NCI-H2171 treated with DMSO at 0.1 percent for 48 hours (cell line): ENCODE measurements around the gene AGGF1.
A peak's percentile ranks its signal among the peaks of the same experiment; 100 is the strongest.
"Not testable (repeated sequence)": the region's sequence is repeated elsewhere in the genome, so short reads cannot be mapped to it uniquely, and the experiment has no call there.

Experiments used
- DNase-seq: peaks from one replicate; lab custom pipeline; 2025; lab: John Stamatoyannopoulos, UW

The AGGF1 gene

GRCh38 chr5:77028631-77029375 lies 1.4 kb upstream of the AGGF1 start:
- DNase-seq = no peak

- DNase-seq = no peak
Observed at GRCh38 chr5:77029376-77029885, 773 bp upstream of the AGGF1 start.

GRCh38 chr5:77031891-77032290 lies 1.7 kb downstream of the AGGF1 start:
- DNase-seq = no peak

- DNase-seq = no peak
Observed at GRCh38 chr5:77032635-77033034, 2.4 kb downstream of the AGGF1 start.

GRCh38 chr5:77033338-77033737 lies 3.1 kb downstream of the AGGF1 start:
- no peak for DNase-seq

- DNase-seq = no peak
Observed at GRCh38 chr5:77035950-77036349, 5.7 kb downstream of the AGGF1 start.

GRCh38 chr5:77046416-77047073 lies 16.3 kb downstream of the AGGF1 start:
- no peak for DNase-seq

GRCh38 chr5:77064040-77064439 lies 33.8 kb downstream of the AGGF1 start:
- DNase-seq = peak; percentile 4

- DNase-seq = no peak
Observed at GRCh38 chr5:77065256-77065655, 35.1 kb downstream of the AGGF1 start.

- DNase-seq = no peak
Observed at GRCh38 chr5:77066184-77066583, 36.0 kb downstream of the AGGF1 start.

GRCh38 chr5:77066823-77067442 lies 36.7 kb downstream of the AGGF1 start:
- no peak for DNase-seq

- DNase-seq = no peak
Observed at GRCh38 chr5:77073667-77074066, 43.5 kb downstream of the AGGF1 start.

GRCh38 chr5:77074745-77075144 lies 44.5 kb downstream of the AGGF1 start:
- no peak for DNase-seq

GRCh38 chr5:77076961-77077828 lies 47.0 kb downstream of the AGGF1 start:
- DNase-seq = no peak

GRCh38 chr5:77077829-77078176 lies 47.6 kb downstream of the AGGF1 start:
- DNase-seq = no peak

- not testable (repeated sequence) for DNase-seq
Observed at GRCh38 chr5:77080479-77080878, 50.3 kb downstream of the AGGF1 start.

- DNase-seq = no peak
Observed at GRCh38 chr5:77080905-77081304, 50.7 kb downstream of the AGGF1 start.

- no peak for DNase-seq
Observed at GRCh38 chr5:77082280-77082679, 52.1 kb downstream of the AGGF1 start.

GRCh38 chr5:77083088-77083487 lies 52.9 kb downstream of the AGGF1 start:
- no peak for DNase-seq

GRCh38 chr5:77086368-77086688 lies 56.1 kb downstream of the AGGF1 start:
- DNase-seq = no peak

GRCh38 chr5:77086689-77087483 lies 56.7 kb downstream of the AGGF1 start, which contains the start of gene ZBED3:
Gene ZBED3, minus strand, starts transcription at chr5:77087285. Its CDS starts 9,407 bp downstream, at chr5:77077878.
- peak; percentile 65 for DNase-seq
